Measurements from ENCODE around the gene SPG21. TPM values are rescaled to one million over a fixed set of nuclear protein-coding genes. Genes with fewer than 3 reads are reported as not detected.

SPG21 gene
- total and polyA plus RNA-seq, 2 of the 13 experiments (the other 11 are each of a cell fraction or from before 2014, with no cell fraction given), result 36.7 to 42.4 TPM

GRCh38 chr15:64938192-64938591, 51.5 kb downstream of the SPG21 start (continued):
- no peak for TF ChIP-seq ZNF142 (CRISPR knock-in tag; IDR thresholded peaks at IDR 0.05)
- TF ChIP-seq NKX3-1 (CRISPR knock-in tag; IDR thresholded peaks at IDR 0.05), result no peak
- no peak for TF ChIP-seq ZNF737 (CRISPR knock-in tag; IDR thresholded peaks at IDR 0.05; ENCODE audit: borderline replicate concordance)
- TF ChIP-seq EHMT2 (IDR thresholded peaks at IDR 0.05; ENCODE audit: borderline replicate concordance, low read depth, low read length), result no peak
- TF ChIP-seq ZNF33B (CRISPR knock-in tag; IDR thresholded peaks at IDR 0.05), result no peak
- TF ChIP-seq HOXD1 (CRISPR knock-in tag; IDR thresholded peaks at IDR 0.05), result no peak
- no peak for TF ChIP-seq USF2 (IDR thresholded peaks at IDR 0.05; ENCODE audit: low read depth, low read length)
- TF ChIP-seq USF2 (CRISPR knock-in tag; IDR thresholded peaks at IDR 0.05; ENCODE audit: borderline replicate concordance), result no peak
- TF ChIP-seq EP300 (IDR thresholded peaks at IDR 0.05; ENCODE audit: low read depth in 2 of 2, low read length in 2 of 2), result 0 out of 4 replicates have a peak, but pooled peaks of 1 of the 2 experiments have one; percentile 21
- peak; percentile 24; the same call in 1 of the 2 replicates for TF ChIP-seq EP300 (CRISPR knock-in tag; IDR thresholded peaks at IDR 0.05; ENCODE audit: borderline replicate concordance)
- no peak for TF ChIP-seq RELA (CRISPR knock-in tag; IDR thresholded peaks at IDR 0.05)
- TF ChIP-seq SNAPC5 (CRISPR knock-in tag; IDR thresholded peaks at IDR 0.05; ENCODE audit: borderline replicate concordance), result no peak
- TF ChIP-seq FOXA3 (CRISPR knock-in tag; IDR thresholded peaks at IDR 0.05), result peak; percentile 58
- TF ChIP-seq ZNF274 (CRISPR knock-in tag; IDR thresholded peaks at IDR 0.05), result no peak
- no peak for TF ChIP-seq MXD1 (CRISPR knock-in tag; IDR thresholded peaks at IDR 0.05)
- no peak for TF ChIP-seq ZSCAN9 (CRISPR knock-in tag; IDR thresholded peaks at IDR 0.05; ENCODE audit: borderline replicate concordance)
- TF ChIP-seq ZNF317 (CRISPR knock-in tag; IDR thresholded peaks at IDR 0.05), result no peak
- no peak for TF ChIP-seq TIGD3 (CRISPR knock-in tag; IDR thresholded peaks at IDR 0.05; ENCODE audit: borderline replicate concordance)
- 0 out of 2 replicates have a peak, but pooled peaks have one; percentile 32 for TF ChIP-seq ISL2 (CRISPR knock-in tag; IDR thresholded peaks at IDR 0.05)
- peak; percentile 78 for TF ChIP-seq BCL6 (CRISPR knock-in tag; IDR thresholded peaks at IDR 0.05)
